Uterus (tissue), 4 donors: ENCODE measurements around the gene L3MBTL3. TPM values are rescaled to one million over a fixed set of nuclear protein-coding genes. Genes with fewer than 3 reads are reported as not detected.
"Not testable (repeated sequence)": the region's sequence is repeated elsewhere in the genome, so short reads cannot be mapped to it uniquely, and the experiment has no call there.

Experiments
- DNase-seq, 2 donors: peaks; one replicate each; pipeline ENCODE4 v3.0.0-alpha.2; 2019 to 2020
- H3K27ac ChIP-seq, 2 donors: fragments of 200-600 bp; sonication (generic); 1 replicate in 1 of 2; 2 replicates in 1 of 2; pipeline ENCODE4 v1.5.1; 2016 to 2018
- H3K27me3 ChIP-seq, 2 donors: fragments of 200-600 bp; sonication (generic); one replicate each; pipeline ENCODE4 v1.5.1; 2018 to 2019; ENCODE audit warnings: control low read depth in 1 of 2
- H3K36me3 ChIP-seq, 2 donors: fragments of 200-600 bp; sonication (generic); one replicate each; pipeline ENCODE4 v1.5.1; 2019; ENCODE audit warnings: control low read depth in 1 of 2
- H3K4me1 ChIP-seq, 2 donors: fragments of 200-600 bp; sonication (generic); one replicate each; pipeline ENCODE4 v1.5.1; 2018 to 2019; ENCODE audit warnings: control low read depth in 1 of 2
- H3K4me3 ChIP-seq, 2 donors: fragments of 200-600 bp; sonication (generic); 1 replicate in 1 of 2; 2 replicates in 1 of 2; pipeline ENCODE4 v1.5.1; 2018 to 2019; ENCODE audit warnings: mild to moderate bottlenecking in 1 of 2
- H3K9me3 ChIP-seq, 2 donors: fragments of 200-600 bp; sonication (generic); one replicate each; pipeline ENCODE4 v1.5.1; 2019; ENCODE audit warnings: control low read depth in 1 of 2
- POLR2A ChIP-seq, 2 donors: fragments of 450-650 bp; IDR thresholded peaks; one replicate each; pipeline ENCODE4 v1.6.1; 2016; ENCODE audit warnings: antibody characterized with exemption in 2 of 2, mild to moderate bottlenecking in 1 of 2, moderate library complexity in 1 of 2
- intact Hi-C: fragments of 100-400 bp; cut with DNase I; formaldehyde crosslinking; loops from one replicate; pipeline ENCODE4 v1.15.1; 2023; ENCODE audit warnings: low total_unique reads
- total RNA-seq, 4 donors: library from RNA; depleted of rRNA in 3 of 4; stranded (reverse); fragments of >200 nt in 3 of 4; gene quantifications; one replicate each; pipeline versions ENCODE4 v1.1.0 to v1.2.4, GENCODE V29; 2014 to 2023
- TF ChIP-seq, protein P1 (sequence below), 4 experiments: fragments of 200-600 bp in 2 of 4; fragments of 450-650 bp in 2 of 4; sonication (generic) in 2 of 4; IDR thresholded peaks; one replicate each; pipeline ENCODE4 v1.5.1; 2016 to 2019; ENCODE audit warnings: antibody characterized with exemption in 4 of 4, mild to moderate bottlenecking in 2 of 4, moderate library complexity in 1 of 4
- donor health status: DM: yes; HTN: yes; CAD: no.

The L3MBTL3 gene
- total RNA-seq, 4 donors from 2014 or later, result 3.1 to 21.3 (median 16.1) TPM

DNA sequence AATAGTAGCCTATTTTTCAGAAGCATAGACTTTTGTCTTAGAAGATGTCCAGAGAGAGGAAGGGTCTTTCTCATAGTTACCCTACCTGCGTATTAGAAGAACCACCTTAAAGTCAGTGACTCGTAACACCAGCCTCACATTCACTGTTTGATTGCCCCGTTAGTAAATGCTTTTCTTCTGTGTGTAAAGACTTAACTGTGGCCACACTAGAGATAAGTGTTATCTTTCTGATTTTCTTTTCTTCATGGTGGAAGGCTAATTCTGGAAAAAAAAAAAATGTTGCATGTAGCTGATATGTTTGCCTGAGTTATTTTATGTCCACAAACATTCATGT is 120.5 kb downstream of the L3MBTL3 start:
- H3K4me1 ChIP-seq, result no peaks in the 10 kb centered on the region
- no peaks in the 10 kb centered on the region for H3K9me3 ChIP-seq
- TF ChIP-seq POLR2A (IDR thresholded peaks at IDR 0.05), result no peak
- intact Hi-C loops, result no loop called here
- no peaks in the 10 kb centered on the region for H3K36me3 ChIP-seq
- DNase-seq, result no peak
- no peak overlapping the region for H3K4me3 ChIP-seq
- no peak overlapping the region for H3K27ac ChIP-seq
- no peaks in the 10 kb centered on the region for H3K27me3 ChIP-seq

DNA sequence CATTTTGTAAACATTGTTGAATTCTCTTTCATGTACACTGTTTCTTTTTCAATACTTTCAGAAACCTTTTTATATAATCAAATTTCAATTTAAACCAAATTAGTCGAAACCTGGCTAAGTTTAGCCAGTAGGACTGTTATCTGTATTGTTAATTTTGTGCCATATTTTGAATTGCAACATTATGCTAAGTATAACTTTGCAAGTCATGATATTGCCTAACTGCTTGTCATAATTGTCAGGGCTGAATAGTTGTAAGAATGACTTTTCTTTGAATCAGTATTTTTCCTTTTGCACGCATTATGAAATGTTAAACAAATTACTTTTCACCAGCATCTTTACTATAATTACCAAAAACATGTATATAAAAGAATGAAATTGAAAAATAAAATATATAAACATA is 121.7 kb downstream of the L3MBTL3 start:
- H3K36me3 ChIP-seq, result no peaks in the 10 kb centered on the region

DNA sequence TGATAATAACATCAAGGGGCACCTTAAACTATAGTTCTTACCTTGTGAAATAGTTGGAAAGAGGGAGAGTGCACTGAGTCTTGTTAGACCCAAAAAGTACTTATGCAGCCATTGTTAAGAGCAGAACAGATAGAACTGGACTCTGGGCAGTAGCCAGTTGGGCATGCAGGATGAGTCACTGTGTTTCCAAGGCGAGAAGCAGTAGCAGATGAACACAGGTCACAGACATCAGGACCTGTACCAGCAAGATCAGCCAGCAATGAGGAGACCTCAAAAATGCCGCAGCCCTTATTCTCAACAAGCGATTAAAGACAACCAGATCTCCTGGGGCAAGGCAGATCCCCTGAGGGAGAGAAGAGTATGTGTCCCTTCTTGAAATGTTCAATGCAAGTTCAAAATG is 125.3 kb downstream of the L3MBTL3 start:
- no peaks in the 10 kb centered on the region for H3K36me3 ChIP-seq
- H3K4me3 ChIP-seq, result no peak overlapping the region
- no peaks in the 10 kb centered on the region for H3K9me3 ChIP-seq
- no peak for DNase-seq
- no peak for TF ChIP-seq POLR2A (IDR thresholded peaks at IDR 0.05)
- TF ChIP-seq, protein P1, sequence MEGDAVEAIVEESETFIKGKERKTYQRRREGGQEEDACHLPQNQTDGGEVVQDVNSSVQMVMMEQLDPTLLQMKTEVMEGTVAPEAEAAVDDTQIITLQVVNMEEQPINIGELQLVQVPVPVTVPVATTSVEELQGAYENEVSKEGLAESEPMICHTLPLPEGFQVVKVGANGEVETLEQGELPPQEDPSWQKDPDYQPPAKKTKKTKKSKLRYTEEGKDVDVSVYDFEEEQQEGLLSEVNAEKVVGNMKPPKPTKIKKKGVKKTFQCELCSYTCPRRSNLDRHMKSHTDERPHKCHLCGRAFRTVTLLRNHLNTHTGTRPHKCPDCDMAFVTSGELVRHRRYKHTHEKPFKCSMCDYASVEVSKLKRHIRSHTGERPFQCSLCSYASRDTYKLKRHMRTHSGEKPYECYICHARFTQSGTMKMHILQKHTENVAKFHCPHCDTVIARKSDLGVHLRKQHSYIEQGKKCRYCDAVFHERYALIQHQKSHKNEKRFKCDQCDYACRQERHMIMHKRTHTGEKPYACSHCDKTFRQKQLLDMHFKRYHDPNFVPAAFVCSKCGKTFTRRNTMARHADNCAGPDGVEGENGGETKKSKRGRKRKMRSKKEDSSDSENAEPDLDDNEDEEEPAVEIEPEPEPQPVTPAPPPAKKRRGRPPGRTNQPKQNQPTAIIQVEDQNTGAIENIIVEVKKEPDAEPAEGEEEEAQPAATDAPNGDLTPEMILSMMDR (IDR thresholded peaks at IDR 0.05), result no peak
- no peaks in the 10 kb centered on the region for H3K27me3 ChIP-seq
- no peak overlapping the region for H3K27ac ChIP-seq
- intact Hi-C loops, result no loop called here
- no peaks in the 10 kb centered on the region for H3K4me1 ChIP-seq

More for the DNA sequence above, 121.7 kb downstream of the L3MBTL3 start:
- Histone ChIP-seq H3K27me3 (no peaks in the 10 kb centered on the region), H3K27ac (no peak overlapping the region), H3K4me1 (no peaks in the 10 kb centered on the region), H3K4me3 (no peak overlapping the region), H3K9me3 (no peaks in the 10 kb centered on the region)
- TF ChIP-seq, protein P1 (IDR thresholded peaks at IDR 0.05), result no peak
- no peak for TF ChIP-seq POLR2A (IDR thresholded peaks at IDR 0.05)
- DNase-seq, result no peak
- intact Hi-C loops, result no loop called here

DNA sequence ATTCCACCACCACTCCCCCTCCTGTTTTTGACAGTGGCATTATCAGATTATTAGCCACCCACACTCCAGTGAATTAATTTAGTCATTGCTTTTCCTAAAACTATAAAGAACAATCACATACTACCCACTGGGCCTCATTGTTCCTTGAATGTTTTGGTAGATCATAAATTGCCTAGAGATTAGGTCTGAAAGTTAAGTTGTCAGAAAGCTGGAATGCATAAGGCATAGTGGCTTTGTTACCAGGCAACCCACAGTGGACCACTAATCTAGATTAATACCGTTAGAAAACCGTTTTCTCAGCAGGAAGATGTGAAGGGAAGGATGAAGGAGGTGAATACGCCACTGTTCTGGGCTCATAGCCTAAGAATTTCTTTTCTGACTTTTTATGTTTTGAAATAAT is 128.7 kb downstream of the L3MBTL3 start:
- no peak overlapping the region for H3K4me3 ChIP-seq
- TF ChIP-seq POLR2A (IDR thresholded peaks at IDR 0.05), result no peak
- TF ChIP-seq, protein P1 (IDR thresholded peaks at IDR 0.05), result no peak
- no peak for DNase-seq
- H3K4me1 ChIP-seq, result no peaks in the 10 kb centered on the region
- H3K36me3 ChIP-seq, result no peaks in the 10 kb centered on the region
- H3K27ac ChIP-seq, result no peak overlapping the region
- intact Hi-C loops, result no loop called here
- no peaks in the 10 kb centered on the region for H3K9me3 ChIP-seq
- no peaks in the 10 kb centered on the region for H3K27me3 ChIP-seq

DNA sequence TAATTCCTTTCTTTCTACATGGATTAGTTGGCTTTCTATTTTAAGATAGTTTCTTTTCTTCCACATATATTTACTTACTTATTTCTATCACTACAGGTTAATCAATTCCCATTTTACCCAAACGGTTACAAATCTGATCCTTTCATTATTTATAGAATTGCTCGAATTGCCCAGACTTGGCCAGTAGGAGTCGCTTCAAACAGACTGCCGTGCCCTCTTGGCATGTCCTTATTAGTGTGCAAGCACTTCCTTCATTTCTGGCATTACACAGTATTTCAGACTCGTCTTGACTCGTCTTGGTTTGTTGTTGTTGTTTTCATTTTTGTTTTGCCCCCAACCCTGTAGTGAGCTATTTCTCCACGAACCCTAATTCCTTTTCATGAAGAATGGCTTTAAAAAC is 129.8 kb downstream of the L3MBTL3 start:
- Histone ChIP-seq H3K4me1 (no peaks in the 10 kb centered on the region), H3K27me3 (no peaks in the 10 kb centered on the region), H3K4me3 (no peak overlapping the region), H3K27ac (no peak overlapping the region), H3K9me3 (no peaks in the 10 kb centered on the region), H3K36me3 (no peaks in the 10 kb centered on the region)
- intact Hi-C loops, result no loop called here
- no peak for DNase-seq
- TF ChIP-seq POLR2A (IDR thresholded peaks at IDR 0.05), result no peak
- TF ChIP-seq, protein P1 (IDR thresholded peaks at IDR 0.05), result no peak

DNA sequence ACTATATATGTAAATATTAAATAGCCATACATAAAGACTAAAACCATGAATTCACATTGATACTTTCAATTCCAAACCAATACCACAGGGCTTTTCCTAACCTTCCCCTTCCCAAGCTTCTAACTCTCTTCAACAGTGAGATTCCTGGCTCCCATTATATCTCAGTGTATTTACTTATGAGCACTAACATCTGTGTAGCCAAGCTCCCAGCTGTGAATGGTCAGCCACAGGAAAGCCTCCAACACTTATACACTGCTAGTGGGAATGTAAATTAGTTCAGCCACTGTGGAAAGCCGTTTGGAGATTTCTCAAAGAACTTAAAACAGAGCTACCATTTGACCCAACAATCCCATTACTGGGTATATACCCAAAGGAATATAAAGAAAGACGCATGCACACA is 130.6 kb downstream of the L3MBTL3 start:
- H3K9me3 ChIP-seq, H3K36me3 ChIP-seq, H3K27ac ChIP-seq, DNase-seq, H3K27me3 ChIP-seq, intact Hi-C loops, H3K4me3 ChIP-seq, H3K4me1 ChIP-seq: not testable (repeated sequence)
